SK-N-DZ (cell line): ENCODE data around the gene CLCN7.

Source experiments
- DNase-seq: peaks from one replicate; pipeline ENCODE4 v3.0.0-alpha.2; 2015; ENCODE audit warnings: low spot score

The CLCN7 gene

DNA sequence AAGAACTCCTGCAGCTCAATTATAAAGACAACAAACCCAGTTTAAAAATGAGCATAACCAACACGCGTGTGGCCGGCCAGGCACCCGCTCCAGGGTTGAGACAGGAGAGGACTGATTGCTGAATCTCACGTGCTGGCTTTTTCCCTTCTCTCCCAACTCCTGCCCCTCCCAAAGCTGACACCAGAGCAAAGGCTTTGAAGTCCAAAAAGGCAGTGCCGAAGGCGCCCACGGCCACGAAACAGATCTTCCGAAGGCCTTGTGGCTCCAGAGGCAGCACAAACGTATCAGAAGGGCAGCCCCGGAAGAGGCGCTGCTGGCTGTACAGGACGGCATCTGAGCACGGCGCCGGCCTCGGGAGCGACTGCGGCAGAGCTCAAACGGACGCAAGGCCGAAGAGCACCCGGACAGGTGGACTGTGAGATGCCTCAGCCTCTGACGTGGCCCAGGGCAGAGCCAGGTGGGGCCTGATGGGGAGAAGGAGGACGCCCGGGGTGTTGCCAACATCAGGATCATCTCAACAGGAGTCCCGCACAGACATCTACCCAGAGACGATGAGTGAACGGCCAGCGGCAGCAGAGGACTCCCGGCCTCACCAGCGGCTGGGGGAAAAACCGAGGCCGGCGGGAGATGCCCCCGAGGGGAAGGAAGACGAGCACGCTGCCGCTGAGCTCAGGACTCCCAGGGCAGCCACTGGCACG, 10.5 kb downstream of the CLCN7 start:
- DNase-seq, result no peak

DNA sequence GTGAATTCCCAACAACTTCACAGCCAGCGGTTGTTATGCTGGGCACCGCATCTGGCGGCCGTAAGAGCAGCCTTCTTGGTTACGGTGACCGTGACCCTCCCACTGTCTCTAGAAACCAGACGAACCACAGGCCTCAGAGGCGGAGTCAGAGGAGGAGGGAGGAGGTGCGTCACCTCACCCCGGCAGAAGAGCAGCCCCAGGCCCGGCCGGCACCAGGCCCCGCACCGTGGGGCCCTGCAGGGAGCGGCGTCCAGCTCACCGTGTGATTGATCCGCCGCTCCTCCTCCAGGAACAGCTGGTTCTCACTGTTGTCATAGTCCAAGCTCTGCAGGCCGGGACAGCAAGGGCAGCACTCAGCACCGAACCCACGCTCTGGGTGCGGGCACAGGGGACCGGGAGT, 13.7 kb downstream of the CLCN7 start:
- peak; percentile 35 for DNase-seq

DNA sequence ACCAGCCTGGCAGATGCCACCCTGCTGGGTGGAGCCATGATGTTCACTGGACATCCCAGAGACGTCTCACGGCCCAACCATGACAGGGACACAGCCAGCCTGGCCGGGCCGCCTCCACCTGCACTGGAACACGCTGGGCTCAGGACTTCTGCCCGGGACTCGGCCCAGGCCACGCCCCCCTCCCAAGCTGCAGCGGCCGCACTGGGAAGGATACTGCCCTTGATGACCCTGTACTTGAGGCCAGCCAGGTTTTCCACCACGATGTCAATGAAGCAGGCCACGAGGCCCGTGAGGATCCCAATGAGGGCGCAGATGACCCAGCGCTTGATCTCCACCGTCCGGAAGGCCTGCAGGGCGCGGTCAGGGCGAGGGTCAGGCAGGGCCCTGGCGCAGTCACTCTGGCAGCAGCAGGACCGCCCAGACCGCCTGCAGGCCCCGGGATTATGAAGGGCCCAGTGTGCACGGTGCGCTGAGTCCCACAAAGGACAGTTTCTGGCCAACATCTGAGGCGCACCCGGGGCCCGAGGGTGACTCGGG, 14.2 kb downstream of the CLCN7 start:
- no peak for DNase-seq

DNA sequence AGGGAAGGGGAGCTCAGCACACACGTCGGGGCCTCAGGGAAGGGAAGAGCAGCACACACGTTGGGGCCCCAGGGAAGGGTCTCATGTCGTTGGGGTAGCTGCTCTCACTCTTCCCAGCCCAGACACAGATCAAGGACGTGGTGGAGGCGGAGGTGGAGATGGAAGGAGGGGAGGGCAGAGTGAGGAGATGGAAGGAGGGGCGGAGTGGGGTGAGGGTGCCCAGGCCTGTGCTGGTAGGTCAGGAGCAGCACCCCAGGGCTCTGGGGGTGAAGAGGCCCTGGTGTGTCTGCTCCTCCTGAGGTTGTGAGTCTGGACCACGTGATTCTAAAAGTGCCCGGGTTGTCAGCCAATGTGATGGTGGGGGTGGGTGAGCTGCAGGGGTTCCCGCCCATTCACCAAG, 14.9 kb downstream of the CLCN7 start:
- no peak for DNase-seq

DNA sequence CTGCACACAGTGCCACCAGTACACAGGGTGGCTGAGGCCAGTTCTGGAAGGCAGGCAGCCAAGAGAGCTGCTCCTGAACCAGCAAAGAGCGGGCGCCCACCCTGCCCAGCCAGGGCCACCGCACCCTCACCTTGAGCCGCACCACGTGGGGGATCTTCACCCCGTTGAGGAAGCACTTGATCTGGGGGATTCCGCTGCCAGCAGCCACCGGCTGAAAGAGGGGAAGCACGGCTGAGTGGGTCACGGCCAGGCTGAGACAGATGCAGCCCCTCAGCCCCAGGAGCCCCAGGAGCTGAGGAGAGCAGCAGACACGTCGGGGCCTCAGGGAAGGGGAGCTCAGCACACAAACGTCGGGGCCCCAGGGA, 15.9 kb downstream of the CLCN7 start:
- no peak for DNase-seq

DNA sequence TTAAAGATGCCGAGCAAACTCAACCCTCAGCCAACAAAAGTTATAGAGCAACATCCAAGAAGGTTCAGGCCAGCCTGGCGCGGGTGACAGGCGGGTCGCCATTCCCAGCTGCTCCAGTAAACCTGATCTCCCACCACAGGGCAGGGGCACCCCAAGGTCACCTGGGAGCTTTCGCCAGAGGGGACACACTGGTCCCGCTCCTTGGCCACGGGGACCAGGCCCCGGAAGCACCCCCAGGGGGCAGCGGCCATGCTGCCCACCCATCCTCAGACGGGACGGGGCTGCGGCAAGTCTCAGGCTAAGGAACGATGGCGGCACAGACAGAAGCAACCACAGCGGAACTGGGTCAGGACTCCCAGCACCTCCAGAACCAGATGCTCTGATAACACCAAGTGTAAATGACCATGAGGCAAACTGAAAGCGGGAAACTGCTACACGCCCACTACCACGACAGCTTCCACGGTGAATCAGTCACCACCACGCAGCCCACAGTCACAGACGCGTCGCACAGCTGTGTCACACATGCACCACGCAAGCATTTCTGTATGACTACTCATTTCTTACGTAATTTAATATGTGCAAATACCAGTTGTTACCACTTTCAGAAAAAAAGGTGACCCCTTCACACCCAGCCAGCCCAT, 16.4 kb downstream of the CLCN7 start:
- no peak for DNase-seq

DNA sequence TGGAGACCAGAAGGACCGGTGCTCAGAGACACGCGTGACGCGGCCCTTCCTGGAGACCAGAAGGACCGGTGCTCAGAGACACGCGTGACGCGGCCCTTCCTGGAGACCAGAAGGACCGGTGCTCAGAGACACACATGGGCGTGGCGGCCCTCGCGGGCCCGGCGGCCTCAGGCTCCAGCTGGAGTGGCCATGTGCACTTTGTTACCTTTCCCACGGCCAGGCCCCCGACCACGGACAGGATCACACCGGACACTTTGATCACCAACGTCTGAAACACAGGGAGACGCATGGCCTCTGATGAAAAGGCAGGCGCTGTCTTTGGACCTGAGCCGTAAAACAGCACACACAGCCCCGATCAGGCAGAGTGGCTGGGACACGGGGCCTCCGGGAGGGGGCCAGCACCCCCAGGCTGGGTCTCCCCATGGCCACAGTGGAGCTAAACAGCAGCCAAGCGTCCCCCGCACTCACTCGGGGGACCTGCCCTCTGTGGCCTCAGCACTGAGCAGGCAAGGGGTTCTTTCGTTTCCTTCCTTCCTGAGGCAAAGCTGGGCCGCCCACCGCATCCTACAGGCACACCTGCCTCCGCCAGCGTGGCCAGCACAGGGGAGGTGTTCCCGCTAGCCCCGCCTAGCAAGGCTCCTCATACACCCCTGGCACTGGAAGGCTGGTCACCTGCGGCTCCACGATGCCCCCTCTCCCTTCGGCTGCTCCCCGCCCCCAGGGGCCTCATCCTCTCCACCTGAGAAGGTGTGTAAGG, 17.2 kb downstream of the CLCN7 start:
- DNase-seq, result no peak

DNA sequence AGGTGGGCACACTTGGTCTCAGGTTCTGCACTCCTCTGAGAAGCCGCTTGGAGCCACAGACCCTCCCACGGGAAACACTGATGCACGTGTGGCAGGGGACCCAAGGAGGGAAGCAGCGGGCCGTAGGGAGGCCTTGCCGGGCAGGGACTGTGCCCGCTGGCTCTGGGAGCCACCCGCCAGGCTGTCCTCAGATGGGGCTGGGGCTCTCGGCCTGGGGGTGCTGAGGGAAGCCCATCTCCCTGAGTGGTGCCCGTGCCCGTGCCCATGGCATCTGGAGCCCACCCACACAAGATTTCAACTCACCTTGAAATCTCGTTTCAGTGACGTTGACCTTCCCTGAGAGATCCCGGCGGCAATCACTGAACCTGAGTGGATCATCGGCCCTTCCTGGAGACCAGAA, 17.9 kb downstream of the CLCN7 start:
- DNase-seq, result no peak

DNA sequence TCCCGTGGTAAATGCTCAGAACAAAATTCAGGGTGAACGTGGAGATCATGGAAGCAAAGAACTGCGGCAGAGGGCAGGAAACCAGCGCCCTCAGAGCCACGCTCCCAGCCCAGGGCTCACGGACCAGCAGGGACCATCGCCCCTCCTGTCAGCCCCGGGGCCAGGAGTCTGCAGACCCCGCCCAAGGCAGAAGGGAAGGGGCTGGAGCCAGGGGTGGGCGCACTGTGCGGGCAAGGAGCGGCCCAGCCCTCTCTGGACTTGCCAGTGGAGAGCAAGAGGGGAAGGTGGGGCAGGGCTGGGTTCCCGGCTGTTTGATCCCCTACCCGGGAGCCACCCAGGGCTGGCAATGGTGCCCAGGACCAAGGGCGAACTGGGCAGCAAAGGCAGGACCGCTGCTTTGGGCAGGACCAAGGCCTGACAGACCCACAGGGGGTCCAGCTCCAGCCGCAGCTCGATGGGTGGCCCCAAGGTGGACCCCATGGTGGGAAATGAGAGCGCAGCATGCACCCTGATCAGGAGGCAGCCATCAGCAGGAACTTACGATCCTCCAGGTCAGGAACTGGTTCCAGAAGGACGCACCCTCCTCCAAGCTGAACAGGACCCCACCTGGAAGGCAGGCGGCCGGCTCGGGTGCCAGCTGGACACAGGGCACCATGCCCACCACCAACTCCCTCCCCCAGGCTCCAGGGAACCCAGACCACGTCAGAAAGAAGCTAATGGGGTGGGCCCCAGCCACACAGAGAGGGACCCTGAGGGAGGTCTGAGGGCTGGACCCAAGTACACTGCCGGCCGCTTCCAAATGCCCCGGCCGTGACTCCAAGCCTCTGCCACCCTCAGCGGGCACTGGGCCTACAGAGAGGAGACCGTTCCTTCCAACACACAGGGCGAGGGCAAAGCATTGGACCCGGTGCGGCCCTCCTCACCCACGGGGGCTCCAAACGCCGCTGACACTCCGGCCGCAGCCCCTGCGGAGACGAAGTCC, 19.3 kb downstream of the CLCN7 start:
- no peak for DNase-seq

DNA sequence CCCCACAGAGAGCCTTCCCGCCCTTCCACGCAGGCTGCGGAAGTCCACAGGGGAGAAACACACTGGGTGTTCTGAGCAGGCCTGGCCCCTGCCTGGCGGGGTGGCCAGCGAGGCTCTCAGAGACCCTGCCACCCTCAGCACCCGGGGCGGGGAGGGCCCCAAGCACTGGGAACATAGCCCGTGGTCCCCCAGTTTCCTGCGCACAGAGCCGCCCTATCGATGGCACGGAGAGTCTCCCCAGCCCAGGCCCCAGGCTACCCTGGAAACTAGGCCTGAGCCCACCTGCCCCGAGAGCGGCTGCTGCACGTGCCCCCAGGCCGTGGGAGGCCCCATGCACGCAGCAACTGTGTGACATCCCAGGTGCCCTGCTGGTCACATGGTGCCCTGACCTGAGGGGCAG, 20.3 kb downstream of the CLCN7 start:
- DNase-seq, result no peak

DNA sequence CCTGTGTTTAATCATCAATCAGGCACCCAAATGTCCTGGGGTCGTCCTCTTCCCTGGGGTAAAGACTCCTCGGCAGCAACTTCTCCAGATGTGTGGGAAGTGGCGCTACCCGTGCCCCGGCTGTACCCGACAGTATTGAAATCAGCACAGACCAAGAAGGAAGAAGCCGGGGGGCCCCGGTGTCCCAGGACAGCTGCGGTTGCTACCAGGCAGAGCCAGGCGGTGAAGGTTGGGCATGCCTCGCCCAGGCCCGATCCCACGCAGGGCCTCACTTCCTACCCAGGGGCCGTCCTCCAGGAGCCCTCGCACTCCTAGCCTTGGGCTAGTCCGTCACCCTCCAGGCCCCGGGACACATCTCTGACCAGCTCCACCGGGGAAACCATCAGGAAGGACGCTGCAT, 21.5 kb downstream of the CLCN7 start:
- DNase-seq, result no peak

DNA sequence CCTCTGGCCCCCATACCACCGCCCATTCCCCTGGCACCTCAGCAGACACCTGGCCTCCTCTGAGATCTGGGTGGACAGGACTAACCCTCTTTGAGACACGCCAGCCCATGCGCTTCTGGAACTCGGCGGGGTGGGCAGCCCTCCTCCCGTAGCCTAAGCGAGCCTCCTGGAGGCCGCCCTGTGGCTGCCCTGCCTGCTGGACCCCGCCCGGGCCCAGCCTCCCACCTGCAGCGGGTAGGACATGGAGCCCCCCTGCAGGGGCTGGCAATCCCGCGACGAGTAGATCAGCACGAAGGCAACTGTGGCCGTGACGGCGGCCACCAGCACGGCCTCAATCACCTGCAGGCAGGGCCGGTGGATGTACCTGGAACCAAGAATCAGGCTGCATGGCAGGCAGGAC, 22.3 kb downstream of the CLCN7 start:
- DNase-seq, result no peak

DNA sequence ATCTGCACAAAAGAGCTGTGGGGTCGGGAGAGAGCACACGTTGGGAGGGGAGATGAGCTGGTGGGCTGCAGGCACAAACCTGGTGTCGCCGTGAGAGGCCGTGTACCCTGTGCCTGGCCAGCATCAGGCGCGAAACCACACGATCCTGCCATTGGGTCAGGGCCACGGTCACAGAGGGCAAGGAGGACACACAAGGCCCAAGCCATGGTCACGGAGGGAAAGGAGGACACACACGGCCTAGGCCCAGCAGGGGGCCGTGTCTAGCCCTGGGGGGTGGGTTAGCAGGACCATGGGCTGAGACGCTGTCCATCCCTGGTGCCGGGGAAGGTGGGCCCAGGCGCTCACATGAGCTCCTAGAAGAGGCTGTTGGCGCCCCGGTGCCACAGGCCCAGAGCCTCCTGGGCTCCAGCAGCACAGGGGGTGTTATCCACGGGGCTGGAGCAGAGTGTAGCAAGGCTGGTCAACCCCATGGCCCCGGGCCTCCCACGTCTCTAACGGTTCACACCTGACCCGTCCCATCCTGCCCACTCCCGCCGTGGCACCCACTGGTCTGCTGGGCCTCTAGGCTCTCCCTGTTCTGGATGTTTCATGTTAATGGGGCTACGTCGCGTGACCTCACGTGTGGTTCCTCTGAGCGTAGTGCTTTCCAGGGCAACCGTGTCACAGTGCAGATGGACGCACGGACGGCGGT, 23.0 kb downstream of the CLCN7 start:
- no peak for DNase-seq

DNA sequence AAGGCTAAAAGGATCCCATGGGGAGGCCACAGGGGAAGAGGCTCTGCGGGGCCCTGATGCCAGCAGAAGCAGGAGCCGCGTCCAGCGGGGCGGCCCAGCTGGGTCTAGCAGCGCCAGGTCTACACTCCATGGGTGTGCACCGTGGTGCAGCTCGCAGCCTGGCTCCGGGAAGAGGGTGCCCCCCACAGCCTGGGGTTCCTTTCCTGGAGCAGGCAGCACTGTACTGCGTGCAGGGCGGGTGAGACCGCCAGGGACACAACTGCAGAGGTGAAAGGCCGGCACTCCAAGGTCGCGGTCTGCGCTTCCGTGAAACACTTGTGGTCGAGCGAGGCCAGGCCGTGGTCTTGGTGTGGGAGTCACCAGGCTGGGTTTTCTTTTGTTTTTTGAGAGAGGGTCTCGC, 24.0 kb downstream of the CLCN7 start:
- DNase-seq, result no peak

DNA sequence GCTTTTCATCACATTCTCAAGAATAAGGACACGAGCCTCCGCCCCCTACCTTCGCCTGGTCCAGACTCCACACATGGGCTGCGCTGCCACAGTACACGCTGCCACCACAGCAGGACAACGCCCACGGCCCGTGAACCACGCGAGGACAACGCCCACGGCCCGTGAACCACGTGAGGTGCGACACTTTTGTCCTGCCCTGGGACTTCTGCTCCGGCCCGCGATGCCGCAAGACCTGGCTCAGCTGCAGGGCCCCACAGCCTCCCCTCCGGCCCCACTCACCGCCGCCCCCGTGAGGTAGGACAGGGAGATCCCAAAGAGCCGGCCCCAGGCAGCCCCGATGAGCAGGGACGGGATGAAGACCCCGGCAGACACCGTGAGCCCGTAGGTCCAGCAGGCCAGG, 24.6 kb downstream of the CLCN7 start:
- DNase-seq, result no peak

DNA sequence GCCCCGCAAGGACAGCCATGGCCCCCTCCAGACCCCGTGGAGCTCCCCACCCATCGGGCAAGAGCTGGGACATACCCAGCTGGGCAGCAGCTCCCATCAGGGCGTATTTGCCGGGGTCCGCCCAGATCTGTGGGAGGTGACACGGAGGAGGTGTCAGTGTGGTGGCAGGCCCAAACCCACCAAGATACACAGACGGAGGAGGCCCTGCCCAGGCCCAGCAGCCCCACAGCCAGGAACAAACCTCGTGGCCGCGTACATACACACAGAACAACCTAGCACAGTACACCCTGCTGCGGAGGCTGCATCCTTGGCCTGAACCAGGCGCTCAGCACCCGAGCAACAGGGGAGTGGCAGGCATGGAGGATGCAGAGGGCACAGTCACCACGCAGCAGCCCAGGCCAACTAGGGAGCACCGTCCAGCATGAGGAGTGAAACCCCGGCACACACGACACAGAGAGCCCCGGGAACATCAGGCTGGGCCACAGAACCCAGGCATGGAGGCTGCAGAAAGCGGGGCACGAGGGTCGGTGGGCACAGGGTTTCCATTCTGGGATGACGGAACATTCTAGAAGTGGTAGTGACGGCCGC, 25.5 kb downstream of the CLCN7 start:
- DNase-seq, result no peak

DNA sequence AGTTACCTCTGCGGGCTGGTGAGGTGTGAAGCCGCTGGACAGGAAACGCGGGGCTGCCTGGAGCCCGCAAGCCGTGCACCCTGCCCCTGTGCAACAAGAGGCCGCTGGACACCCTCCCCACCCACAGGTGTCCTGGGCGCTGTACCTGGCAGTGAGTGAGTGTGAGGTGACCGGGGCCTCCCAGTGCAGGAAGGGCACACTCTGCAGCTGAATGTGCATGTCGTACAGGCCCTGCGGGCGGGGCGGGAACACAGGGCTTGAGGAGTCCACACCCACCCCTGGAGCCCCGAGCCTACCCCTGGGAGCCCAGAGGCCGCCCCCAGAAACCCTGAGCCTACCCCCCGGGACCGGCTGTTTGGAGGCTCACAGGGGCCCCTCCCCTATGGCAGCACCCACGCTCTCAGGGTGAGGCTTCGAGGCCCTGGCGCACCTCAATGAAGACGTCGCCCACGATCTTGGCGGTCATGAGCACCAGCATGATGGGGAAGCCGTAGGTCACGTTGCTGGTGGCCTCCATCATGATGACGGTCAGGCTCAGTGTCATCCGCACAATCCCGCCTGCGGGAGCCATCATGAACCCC, 26.2 kb downstream of the CLCN7 start:
- no peak for DNase-seq

DNA sequence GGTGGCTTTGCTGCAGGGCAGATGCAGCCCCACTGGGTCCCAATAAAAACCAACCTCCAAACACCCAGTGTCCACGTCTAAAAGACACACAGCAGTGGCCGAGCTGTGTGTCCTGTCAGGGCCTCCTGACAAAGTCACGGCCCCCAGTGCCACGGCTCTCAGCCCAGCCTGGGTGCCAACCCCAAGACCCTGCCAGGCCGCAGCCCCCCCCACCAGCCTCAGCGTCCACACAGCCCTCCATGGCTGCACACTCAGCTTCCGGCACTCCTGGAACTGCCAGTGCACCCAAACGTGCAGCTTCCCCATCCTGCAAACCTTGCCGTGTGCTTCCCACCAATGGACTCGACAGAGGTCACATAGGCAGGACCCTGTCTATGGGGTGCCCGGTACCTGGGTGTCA, 26.9 kb downstream of the CLCN7 start:
- no peak for DNase-seq

DNA sequence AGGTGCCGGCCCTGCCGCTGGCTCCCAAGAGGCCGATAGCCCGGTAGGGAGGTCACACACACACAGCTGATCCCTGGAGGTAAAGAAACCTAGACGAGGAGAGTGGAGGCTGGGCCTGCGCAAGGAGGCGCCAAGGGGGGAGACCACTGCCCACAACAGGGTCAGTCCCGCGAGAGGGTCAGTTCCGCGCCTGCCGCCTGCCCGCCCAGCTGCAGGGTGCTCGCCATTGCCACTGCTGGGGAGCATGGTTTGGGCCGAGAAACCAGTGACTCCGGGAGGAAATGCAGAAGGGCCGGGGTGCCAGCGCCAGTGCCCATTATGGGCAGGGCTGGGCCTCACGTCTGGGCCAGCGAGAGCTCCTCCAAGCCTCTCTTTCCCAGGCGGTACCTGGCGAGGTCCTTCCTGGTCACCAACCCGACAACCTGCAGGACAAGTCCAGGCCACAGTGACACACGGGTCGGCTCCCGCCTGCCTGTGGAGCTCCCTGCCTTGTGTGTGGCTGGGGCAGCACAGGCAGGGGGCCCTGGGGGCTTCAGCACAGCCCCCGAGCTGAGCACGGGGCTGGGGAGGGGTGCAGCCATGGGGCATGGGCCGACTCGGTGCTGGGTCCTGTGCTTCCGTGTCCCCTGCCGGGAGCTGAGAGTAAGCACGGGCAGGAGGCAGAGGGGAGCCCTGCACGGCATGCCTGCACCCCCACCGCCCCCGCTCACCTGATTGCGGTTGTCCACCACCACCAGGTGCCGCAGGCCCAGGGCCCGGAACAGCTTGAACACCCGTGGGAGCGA, 28.3 kb downstream of the CLCN7 start:
- no peak for DNase-seq
